Pons (tissue), 1 donor: ENCODE results near the gene ITGA1.

Experiments
- DNase-seq: peaks from one replicate; pipeline ENCODE4 v3.0.0-alpha.2; 2016; ENCODE audit warnings: low spot score

ITGA1 gene

DNA sequence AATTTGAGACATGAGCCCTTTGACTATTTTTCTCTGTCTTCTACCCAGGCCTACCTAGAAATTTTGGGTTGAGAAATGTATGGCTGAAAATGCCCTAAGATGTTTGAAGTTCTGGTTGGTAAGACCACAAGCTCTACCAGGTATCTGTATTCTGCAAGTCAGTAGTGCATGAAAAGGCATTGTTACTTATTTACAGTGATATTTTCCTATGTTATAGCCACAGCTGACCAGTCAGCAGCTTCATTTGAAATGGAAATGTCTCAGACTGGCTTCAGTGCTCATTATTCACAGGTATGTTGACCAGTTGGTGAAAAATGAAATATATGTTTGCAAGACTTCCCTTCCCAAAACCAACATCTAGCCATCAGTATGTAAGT is 109.5 kb downstream of the ITGA1 start:
- no peak for DNase-seq

GRCh38 chr5:52898961-52899680 is 111.4 kb downstream of the ITGA1 start:
- DNase-seq = no peak

- DNase-seq = no peak
Measured at GRCh38 chr5:52903142-52903541, 115.4 kb downstream of the ITGA1 start.

DNA sequence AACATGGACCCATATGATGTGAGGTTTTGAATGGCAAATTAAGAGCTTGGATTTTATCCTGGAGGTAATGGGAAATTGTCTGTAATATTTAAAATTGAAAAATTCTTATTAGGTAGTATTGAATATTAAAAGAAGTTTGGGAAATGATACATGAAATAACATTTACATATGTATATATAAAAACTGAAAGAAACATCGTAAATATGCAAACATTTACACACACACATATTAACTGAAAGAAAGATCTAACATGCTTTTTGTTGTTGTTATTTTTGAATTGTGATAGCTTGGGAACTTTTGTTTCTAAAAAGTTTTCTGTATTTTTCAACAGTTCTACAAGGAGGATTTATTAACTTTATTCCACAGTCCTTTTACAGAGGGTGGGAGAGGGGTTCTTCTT is 118.6 kb downstream of the ITGA1 start:
- no peak for DNase-seq

- no peak for DNase-seq
Measured at GRCh38 chr5:52906845-52907244, 119.1 kb downstream of the ITGA1 start.

DNA sequence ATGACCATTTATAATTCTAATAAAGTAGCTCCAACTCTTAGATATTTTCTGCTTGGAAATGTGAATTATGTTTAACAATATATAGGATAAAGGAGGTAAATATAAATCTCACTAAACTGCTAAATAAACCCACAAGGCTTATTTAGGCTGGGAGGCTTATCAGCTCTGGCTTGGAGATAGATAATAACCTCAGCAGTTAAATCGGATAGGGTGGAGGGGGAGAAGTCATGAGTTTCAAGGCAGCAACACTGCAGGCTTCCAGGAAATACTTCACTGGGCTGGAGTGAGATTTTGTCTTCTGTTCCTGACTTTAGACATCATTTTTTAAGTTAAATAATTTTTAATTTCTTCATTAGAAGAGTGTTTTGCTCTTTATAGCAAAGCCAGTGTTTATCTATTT is 121.5 kb downstream of the ITGA1 start:
- DNase-seq = no peak

DNA sequence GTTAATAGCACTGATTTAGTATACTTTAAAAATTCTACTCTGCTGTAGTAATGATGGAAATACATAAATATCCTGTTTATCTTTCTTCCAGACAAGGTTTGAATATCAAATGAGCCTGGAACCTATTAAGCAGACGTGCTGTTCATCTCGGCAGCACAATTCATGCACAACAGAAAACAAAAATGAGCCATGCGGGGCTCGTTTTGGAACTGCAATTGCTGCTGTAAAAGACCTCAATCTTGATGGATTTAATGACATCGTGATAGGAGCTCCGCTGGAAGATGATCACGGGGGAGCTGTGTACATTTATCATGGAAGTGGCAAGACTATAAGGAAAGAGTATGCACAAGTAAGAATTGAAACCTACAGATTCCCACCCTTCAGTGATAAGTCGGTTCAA is 122.4 kb downstream of the ITGA1 start:
- no peak for DNase-seq

DNA sequence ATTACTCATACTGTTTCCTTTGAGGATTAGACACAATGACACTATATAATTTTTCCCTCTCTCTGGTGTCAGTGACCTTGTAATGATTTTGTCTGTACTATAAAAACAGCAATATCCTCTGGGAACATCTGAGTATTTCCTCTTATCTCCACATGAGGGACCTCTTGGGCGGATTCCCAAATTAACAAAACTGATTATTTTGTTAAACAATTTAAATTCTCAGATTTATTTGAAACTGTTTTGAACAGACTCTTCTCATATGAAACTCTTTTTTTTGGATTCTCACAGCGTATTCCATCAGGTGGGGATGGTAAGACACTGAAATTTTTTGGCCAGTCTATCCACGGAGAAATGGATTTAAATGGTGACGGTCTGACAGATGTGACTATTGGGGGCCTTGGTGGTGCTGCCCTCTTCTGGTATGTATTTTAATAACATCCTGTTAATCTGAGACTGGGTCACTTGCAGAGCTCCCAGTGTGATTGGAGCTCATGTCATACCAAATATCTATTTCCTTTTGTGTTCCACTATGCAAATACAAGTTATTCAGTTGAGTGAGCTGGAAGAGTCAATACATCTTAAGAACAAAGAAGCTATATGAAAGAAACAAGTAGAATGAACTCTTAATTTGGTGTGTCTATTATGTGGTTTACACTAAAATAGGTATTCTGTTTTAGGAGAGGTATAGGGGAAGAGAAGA is 127.6 kb downstream of the ITGA1 start:
- DNase-seq = peak; percentile 85

GRCh38 chr5:52920929-52921328 is 133.2 kb downstream of the ITGA1 start:
- DNase-seq = no peak

GRCh38 chr5:52922384-52922783 is 134.7 kb downstream of the ITGA1 start:
- no peak for DNase-seq

DNA sequence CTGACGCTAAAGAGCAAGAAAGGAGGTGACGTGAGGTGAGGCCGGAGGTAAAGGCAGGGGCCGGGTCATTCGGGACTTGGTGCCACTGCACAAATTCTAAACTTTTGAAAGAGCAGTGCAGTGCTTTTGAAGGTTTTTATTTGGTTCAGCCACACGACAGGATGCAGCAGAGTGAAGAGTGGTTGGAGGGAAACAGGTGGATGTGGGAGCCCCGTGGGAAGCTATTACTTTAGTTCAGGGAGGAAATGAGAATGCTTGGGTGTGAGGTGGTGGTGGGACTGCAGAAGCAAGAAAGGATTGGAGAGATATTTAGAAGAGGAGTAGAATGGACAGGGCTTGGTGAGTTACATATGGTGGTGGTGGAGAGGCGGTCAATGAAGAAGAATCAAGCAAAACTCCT is 136.7 kb downstream of the ITGA1 start:
- no peak for DNase-seq

GRCh38 chr5:52925001-52925400 is 137.3 kb downstream of the ITGA1 start:
- DNase-seq = no peak

DNA sequence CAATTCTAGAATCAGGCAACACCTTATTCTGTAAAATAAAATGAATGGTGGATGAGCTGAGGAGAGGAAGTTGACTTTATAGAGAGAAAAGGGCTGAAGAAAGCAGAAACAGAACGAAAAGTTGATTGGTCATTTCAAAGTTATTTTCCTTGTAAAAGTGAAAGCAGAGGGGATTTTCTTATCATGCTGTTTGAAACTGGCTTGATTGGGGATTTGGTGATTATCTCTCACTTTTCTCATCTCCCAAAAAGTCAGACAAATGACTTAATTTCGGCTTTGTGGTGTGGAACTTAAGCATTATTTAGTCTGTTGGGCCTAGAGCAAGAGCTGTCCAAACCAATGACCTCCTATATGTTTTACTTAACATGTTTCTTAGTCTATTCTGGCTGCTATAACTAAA is 141.0 kb downstream of the ITGA1 start:
- no peak for DNase-seq

DNA sequence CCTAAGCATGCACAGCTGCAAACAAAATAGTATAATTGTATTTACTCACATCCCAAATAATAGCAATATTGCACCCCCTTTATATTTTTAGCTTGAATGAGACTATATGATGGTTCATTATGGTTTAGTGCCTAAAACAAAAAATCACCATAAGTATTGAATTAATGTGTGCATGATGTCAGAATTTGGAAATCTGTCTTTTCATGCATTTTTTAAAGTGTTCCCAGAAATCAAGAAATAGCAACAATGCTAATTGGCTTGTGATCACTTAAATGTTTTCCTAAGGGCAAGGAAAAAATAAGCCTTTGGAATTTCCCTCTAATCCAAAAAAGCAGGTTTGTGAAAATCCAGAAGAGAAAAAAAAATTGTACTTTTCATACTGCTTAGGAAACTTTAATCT is 150.5 kb downstream of the ITGA1 start:
- no peak for DNase-seq

DNA sequence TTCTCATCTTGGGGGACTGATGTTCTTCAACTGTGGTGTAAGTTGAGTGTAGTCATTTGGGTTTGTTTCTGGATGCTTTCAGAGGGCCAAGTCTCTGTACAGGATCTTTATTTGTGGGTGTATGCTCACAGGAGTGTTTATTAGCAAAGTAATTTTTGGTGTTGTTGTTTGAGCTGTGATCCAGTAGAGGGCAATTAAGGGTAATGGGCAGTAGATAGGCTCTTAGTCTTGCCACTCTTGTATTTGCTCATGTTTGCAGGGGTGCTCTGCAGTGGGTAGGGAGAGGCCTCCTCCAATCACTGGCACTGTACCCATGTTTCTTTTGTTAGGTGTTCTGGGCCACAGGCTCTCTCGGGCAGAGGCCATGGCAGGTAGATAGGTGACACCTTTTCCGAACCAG is 155.6 kb downstream of the ITGA1 start:
- DNase-seq = no peak

DNA sequence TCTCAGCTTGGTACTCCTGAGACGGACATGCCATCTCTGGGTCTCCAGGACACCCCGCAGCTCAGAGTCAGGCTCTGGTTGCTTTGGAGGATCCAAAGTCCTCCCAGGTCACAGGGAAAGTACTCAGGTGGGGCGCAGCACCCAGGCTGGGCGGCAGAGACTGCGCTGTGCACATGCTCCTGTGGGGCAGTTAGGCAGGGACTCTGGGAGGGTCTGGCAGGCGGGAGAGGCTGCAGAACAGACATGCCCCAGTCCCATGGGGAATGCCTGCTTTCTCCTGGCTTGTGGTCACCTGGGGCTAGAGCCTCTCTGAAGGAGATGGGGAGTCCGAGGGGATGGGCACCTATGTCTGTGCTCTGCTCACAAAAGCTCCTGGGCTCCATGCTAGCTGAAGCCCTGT is 156.1 kb downstream of the ITGA1 start:
- DNase-seq = no peak

GRCh38 chr5:52945040-52945439 is 157.3 kb downstream of the ITGA1 start:
- DNase-seq = no peak

GRCh38 chr5:52947208-52947607 is 159.5 kb downstream of the ITGA1 start:
- DNase-seq = no peak

GRCh38 chr5:52947851-52948250 is 160.1 kb downstream of the ITGA1 start:
- no peak for DNase-seq

DNA sequence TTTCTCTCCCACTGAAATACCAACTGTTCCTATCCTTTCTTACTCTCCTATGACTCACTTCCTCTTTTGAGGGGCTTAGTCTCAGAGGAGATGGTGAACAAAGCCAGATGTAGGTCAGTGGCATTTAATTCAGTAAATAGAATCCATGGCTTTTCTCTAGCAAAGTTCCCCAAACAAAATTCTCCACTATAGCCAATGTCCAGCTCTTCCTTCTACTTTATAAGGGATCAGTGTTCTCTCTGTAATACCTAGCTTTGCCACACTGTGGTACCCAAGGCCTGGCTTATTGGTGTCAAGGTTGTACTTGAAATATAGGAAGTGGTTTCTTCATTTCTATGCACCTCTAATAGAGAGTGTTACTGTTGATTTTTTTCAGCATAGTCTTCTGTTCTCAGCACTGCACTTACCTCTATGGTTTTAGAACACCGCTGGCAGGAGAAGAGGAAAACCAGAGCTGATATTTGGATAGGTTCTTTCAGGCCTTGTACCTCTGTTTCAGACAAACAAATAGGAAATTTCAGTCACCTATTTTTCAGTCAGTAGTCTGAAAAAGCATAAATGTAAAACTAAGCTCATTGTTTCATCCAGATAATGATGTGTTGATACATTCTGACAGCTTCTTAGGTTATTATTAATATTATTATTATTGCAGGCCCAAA is 160.8 kb downstream of the ITGA1 start:
- DNase-seq = peak; percentile 93

- DNase-seq = no peak
Measured at GRCh38 chr5:52950686-52951085, 163.0 kb downstream of the ITGA1 start.

DNA sequence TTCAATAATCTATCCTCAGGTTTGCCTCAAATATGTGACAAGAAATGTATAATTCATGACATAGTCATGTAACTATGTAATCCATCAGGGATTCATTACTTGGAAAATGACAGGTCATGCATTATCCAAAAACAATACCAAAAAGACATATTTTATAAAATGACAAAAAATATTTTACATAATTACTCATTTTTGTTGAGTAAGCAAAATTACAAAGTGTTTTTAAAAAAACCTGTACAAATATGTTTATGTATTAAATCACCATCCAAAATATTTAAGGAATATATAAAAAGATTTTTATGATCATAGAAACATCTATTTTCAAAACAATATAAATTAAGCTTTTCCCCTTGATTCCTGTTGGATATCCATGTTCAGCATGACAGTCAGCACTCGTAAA is 164.8 kb downstream of the ITGA1 start:
- DNase-seq = no peak

GRCh38 chr5:52956014-52956413 is 168.3 kb downstream of the ITGA1 start:
- no peak for DNase-seq
